Activated CD4-positive, alpha-beta T cell treated with anti-CD3 and anti-CD28 coated beads, Interleukin-2, amount 50 U/mL, for 48 hours (primary cell): ENCODE results near the gene CHURC1.
"Not testable (repeated sequence)": the region's sequence is repeated elsewhere in the genome, so short reads cannot be mapped to it uniquely, and the experiment has no call there.

Source experiments
- DNase-seq, 2 experiments: peaks; one replicate each; pipeline ENCODE4 v3.0.0-alpha.2; 2020

Gene CHURC1

GRCh38 chr14:64910847-64911495 lies 3.3 kb upstream of the CHURC1 start:
- no peak for DNase-seq

GRCh38 chr14:64912261-64912660 lies 2.0 kb upstream of the CHURC1 start:
- no peak for DNase-seq

- DNase-seq = not testable (repeated sequence)
Observed at GRCh38 chr14:64913477-64913876, 778 bp upstream of the CHURC1 start.

DNA sequence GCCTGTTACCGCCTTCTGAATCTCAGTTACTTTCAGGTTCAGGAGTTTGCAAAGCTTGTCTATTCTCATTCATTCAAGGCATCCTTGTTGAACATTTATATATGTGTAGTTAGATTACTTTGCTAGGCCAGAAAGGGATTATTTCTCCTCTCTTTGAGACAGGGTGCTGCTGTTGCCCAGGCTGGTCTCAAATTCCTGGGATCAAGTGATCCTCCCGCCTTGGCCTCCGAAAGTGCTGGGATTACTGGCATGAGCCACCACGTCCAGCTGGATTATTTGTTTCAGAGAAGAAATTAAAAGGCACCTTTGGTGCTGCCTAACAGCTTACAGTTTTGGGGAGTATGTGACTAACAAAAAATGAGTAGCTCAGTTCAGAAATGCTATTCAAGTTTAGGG lies 772 bp downstream of the CHURC1 start:
- no peak for DNase-seq

- no peak for DNase-seq
Observed at GRCh38 chr14:64915797-64916196, 1.5 kb downstream of the CHURC1 start.

DNA sequence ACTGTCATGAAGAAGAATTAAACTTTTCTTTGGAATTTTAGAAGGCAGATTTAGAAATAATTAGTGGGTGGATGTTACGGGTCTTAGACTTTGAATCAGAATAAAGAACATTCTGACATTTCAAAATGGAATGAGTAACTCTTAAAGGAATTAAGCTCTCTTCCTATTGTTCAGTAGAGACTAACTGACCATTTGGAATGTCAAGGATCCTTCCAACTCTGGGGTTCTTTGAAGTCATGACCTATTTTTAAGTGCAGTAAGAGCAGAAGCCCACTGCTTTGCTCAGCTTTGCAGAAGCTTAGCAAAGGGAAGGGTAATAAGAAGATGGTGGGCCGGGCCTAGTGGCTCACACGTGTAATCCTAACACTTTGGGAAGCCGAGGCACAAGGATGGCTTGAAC lies 4.0 kb downstream of the CHURC1 start:
- DNase-seq = no peak

GRCh38 chr14:64919215-64919614 lies 5.0 kb downstream of the CHURC1 start:
- no peak for DNase-seq

DNA sequence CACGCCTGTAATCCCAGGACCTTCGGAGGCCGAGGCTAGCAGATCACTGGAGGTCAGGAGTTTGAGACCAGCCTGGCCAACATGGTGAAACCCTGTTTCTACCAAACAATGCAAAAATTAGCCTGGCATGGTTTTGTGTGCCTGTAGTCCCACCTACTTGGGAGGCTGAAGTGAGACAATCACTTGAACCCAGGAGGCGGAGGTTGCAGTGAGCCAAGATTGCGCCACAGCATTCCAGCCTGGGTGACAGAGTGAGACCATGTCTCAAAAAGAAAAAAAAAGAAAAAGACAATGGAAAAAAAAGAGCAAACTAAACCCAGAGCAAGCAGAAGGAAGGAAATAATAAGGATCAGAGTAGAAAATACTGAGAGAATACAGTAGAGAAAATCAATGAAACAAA lies 5.4 kb downstream of the CHURC1 start:
- no peak for DNase-seq

- no peak for DNase-seq
Observed at GRCh38 chr14:64920465-64920864, 6.2 kb downstream of the CHURC1 start.

- DNase-seq = no peak
Observed at GRCh38 chr14:64923015-64923414, 8.8 kb downstream of the CHURC1 start.

DNA sequence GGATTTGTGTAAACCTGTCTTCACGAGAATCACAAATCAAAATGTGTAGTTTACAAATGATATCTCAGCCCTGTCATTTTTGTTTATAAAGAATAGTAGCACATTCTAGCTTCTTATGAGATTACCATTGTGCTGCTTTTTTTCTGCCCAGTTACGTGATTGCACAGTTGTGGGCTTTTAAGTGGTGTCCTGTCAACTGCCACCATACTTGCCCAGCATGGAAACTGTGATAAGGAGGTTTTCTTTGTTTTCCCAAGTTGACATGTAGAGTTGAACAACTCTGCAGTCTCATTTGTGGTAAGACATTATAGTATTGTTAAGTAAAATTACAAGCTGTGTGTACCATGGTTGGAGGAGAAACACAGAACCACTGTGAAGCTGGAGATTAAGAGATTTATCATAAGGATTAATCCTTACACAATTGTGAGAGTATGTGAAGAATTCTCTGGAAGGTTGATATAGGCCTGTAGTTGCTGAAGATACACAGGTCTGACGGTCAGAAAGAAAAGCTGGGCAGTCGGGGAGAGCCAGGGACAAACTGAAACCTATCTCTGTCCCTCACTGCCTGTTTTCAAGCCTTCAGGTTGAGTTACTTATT lies 12.2 kb downstream of the CHURC1 start:
- DNase-seq = no peak

DNA sequence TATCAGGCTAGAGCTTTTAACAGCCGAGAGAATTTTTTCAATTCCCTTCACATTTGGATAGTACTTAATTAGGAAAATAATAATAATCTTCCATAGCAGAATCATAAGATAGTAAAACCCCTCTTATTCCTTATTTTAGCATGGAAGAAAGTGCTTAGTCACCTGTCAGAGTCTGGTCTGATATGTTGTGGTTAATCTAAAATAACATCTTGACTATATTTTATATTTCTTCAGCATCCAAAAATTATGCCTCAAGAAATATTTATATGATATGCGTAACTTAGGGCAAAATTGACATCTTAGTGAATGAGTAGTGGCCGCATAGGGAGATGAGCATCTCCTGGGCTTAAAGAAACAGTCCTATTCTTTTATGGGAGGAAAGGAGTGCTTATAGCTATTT lies 12.8 kb downstream of the CHURC1 start:
- DNase-seq = no peak

DNA sequence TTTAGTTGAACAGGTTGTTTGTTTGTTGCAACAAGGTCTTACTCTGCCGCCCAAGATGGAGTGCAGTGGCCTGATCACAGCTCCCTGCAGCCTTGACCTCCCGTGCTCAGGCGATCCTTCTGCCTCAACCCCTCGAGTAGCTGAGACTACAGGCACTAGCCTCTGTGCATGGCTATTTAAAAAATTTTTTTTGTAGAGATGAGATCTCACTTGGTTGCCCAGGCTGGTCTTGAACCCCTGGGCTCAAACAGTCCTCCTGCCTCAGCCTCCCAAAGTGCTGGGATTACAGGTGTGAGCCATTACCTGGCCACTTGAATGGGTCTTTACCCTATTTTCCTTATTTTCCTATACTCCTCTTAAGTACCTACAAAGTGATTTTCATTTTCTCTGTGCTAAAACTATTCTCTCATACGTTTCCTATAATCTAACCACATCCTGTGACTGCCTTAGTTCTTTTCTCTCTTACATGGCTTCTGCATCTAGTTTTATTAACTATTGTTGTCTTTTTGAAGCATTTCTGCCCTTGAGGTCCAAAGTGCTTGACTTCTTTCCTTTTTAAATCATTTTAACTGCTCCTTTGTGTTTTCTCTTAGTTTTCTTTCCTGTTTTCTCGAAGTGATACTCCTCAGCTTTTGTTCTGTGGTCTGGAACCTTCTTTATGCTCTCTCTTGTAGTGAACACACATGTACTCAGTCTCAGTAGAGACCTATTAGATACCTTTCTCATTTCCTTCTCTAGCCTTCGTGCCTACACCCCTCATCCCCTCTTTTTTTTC lies 14.2 kb downstream of the CHURC1 start:
- no peak for DNase-seq

GRCh38 chr14:64929014-64929359 lies 14.7 kb downstream of the CHURC1 start:
- no peak for DNase-seq

GRCh38 chr14:64930085-64930843 lies 16.0 kb downstream of the CHURC1 start:
- no peak for DNase-seq

DNA sequence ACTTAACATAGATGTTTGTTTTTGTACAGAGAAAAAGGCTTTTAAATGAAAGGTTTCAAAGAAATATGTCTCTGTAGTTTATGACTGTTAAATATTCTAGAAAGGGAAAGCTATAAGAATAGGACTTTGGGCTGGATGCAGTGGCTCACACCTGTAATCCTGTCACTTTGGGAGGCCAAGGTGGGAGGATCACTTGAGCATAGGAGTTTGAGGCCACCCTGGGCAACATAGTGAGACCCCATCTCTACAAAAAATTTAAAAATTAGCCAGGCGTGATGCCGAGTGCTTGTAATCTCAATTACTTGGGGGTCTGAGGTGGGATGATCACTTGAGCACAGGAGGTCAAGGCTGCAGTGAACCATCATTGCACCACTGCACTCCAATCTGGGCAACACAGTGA lies 16.9 kb downstream of the CHURC1 start:
- DNase-seq = no peak

GRCh38 chr14:64932231-64932630 lies 18.0 kb downstream of the CHURC1 start:
- no peak for DNase-seq

DNA sequence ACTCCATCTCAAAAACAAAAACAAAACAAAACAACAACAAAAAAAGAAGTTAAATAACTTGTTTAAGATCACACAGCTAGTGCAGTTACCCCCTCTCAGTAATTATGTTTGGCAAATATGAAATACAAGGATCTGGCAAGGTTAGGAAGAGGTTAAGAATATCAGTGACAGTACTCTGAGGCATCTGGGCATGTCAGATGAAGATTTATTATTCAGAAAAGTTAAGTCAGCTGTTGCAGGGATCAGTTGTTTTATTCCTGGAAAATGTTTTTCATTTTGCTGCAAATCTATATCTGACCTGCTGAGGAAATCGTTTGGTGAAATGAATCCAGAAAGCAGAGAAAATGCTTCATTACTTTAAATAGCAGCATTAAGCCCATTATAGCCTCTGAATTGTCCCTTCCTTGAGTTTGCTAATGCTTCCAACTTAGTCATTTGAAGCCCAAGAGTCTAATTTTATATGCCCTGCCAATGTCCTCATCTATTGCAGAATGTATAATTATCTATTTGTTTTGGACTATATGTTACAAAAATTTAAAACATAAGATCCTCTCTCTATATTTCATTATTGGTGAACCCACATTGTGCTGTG lies 20.2 kb downstream of the CHURC1 start:
- DNase-seq = no peak

DNA sequence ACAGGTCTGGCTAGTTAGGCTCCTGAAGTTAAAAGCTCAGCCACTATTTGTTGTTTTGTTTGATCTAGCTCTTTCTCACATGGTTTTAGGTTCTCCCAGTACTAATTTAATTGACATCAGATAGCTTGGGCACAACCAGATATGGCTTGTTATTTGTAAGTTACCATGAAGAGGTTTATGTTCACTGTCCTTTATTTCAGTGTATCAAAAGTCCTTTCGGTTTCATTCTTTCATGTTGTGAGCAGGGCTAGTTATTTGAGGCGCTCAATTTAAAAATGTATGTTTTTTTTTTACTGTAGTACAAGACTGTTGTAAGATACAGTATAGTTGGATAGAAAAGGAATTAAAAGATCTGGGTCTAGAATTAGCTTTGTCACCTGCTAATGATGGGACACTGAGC lies 21.3 kb downstream of the CHURC1 start:
- DNase-seq = no peak

DNA sequence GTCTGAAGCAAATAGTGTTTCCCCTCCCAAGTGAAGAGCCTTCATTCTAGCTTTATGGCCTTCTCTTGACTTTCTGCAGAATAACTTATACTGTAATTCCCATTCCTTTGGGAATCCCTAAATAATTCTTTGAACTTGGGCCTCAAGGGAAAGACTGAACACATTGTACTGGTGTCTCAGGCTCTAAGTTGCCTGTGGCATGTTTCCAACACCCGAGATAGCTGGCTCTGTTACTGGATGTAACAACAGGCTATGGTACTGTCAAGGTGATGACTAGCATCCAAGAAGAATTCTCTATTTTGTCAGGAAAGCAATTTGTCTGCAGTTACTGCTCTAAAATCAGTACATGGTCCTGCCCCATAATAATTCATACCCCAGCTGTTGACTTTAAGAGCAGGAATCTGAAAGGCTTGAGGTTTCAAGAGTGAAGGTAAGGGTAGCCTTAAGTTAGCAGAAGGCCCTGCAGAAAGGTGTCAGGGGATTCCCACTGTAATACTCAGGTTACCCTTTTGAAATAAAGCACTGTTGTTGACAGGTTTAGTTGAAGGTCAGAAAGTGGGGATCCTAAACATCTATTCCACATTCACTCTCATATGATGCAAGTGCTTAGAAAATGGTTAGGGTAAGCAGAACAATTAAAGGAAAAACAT lies 23.0 kb downstream of the CHURC1 start:
- DNase-seq = no peak

- DNase-seq = no peak
Observed at GRCh38 chr14:64937821-64938193, 23.6 kb downstream of the CHURC1 start.

- DNase-seq = no peak
Observed at GRCh38 chr14:64938972-64939816, 24.9 kb downstream of the CHURC1 start.
